ENCODE measurements around the gene TNFRSF18.

DNA sequence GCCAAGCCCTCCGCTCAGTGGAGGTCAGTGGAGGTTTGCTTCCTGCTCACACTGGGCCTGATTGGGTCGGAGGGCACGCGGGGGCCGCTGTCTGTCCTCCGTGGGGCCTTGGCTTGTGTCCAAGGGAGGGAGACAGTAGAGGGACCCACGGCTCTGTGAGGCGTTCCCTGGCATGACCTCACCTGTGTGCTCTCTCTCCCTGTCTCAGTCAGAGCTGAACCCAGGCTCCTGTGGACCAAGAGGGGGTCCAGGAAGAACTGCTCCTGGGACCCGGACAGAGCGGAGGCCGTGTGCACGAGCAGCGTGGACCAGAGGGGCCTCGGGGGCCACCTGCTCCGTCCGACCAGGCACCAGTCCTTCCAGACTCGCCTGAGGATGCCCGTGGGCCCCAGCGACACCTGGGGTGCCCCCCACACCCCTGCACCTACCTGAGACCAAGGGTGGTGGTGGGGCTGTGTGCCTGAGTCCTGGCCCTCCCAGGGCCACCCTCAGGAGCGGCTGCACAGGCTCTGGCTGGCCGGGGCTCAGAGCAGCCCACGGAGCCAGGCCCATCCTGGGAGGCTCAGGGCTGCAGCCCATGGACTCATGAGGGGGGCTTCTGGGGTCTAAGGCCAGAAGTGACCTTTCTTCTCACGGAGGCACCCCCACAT lies 46.0 kb downstream of the TNFRSF18 start:
- TF ChIP-seq CTCF (IDR thresholded peaks at IDR 0.05) (no peak), EP300 (IDR thresholded peaks at IDR 0.05) (no peak), POLR2A (IDR thresholded peaks at IDR 0.05; ENCODE audit: low read length) (no peak), SMC3 (IDR thresholded peaks at IDR 0.05) (no peak), ZFP36 (IDR thresholded peaks at IDR 0.05; ENCODE audit: borderline replicate concordance, partially characterized antibody) (no peak), CHD4 (IDR thresholded peaks at IDR 0.05; ENCODE audit: borderline replicate concordance) (no peak), ZC3H11A (IDR thresholded peaks at IDR 0.05) (no peak), FOXS1 (CRISPR knock-in tag; IDR thresholded peaks at IDR 0.05) (no peak), USF2 (IDR thresholded peaks at IDR 0.05) (no peak), RAD21 (conservative IDR thresholded peaks at IDR 0.05 in 1 of 2, IDR thresholded peaks at IDR 0.05 in 1 of 2) (no peak)
